GM12891 (cell line): ENCODE results near the gene UIMC1.

ENCODE experiments used
- DNase-seq: peaks from one replicate; pipeline ENCODE4 v3.0.0; 2011; ENCODE audit warnings: low spot score; ENCODE audit not compliant: insufficient read length
- FAIRE-seq: peaks from 2 replicates; lab custom pipeline; 2011; peaks lifted over from hg19 to GRCh38; lab: Jason Lieb, UNC
- PAX5 ChIP-seq: IDR thresholded peaks from 2 replicates; pipeline ENCODE4 v1.6.1; 2011; ENCODE audit warnings: low read length, moderate library complexity, mild to moderate bottlenecking; ENCODE audit not compliant: insufficient read depth, severe bottlenecking
- POLR2A ChIP-seq: IDR thresholded peaks from 2 replicates; pipeline ENCODE4 v1.6.1; 2011; ENCODE audit warnings: low read depth, low read length, control low read depth
- POLR2AphosphoS5 ChIP-seq: IDR thresholded peaks from 2 replicates; pipeline ENCODE4 v1.6.1; 2011; ENCODE audit warnings: low read depth, low read length, control low read depth
- POU2F2 ChIP-seq: IDR thresholded peaks from 2 replicates; pipeline ENCODE4 v1.6.1; 2011; ENCODE audit warnings: low read depth, mild to moderate bottlenecking, control low read depth, low read length, moderate library complexity
- SPI1 ChIP-seq: IDR thresholded peaks from 2 replicates; pipeline ENCODE4 v1.6.1; 2011; ENCODE audit warnings: low read depth, low read length, control low read depth
- TAF1 ChIP-seq: IDR thresholded peaks from 2 replicates; pipeline ENCODE4 v1.6.1; 2011; ENCODE audit warnings: low read depth, low read length, control low read depth

The UIMC1 gene

DNA sequence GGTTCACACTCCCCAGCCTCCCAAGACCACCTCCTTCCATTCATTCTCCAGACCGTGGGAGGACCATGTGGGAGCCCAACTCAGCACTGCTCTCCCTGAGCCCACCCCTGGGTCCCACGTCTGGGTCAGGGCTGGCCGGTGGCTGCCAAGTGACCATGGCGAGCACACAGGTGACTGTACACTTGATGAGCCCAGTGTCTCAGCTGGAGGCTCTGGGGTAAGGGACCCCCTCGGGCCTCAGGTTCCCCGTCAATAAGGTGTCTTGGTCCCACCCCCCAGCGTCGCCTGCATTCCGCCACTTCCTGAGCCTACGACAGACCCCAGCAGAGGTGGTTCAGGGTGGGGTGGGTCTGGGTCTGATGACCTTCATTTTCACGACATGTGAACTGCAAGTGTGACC, 146.2 kb downstream of the UIMC1 start:
- TF ChIP-seq PAX5 = no peak
- TF ChIP-seq POLR2AphosphoS5 = no peak
- no peak for TF ChIP-seq SPI1
- no peak for TF ChIP-seq TAF1
- TF ChIP-seq POU2F2 = no peak
- TF ChIP-seq POLR2A = no peak
- FAIRE-seq (no peak), DNase-seq (no peak)

DNA sequence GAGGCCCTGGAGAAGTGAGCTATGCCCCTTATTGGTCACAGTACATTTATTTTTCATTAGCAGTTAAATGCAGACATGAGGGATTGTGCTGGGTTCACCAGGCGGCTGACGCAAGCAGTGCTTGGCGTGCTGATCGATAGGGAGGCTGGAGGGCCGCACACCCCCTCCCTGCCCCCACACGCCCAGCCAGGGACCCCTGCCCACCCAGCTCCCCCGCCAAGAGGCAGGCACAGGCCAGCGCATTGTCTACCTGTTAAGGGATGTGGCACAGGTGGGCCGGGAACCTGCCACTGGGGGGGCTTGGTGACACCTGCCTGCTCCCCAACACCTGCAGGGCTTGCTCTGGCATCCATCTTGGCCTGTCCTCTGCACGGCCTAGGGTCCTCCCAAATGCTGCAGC, 146.7 kb downstream of the UIMC1 start:
- TF ChIP-seq POLR2A (no peak), TAF1 (no peak), POLR2AphosphoS5 (no peak), POU2F2 (no peak), PAX5 (no peak), SPI1 (no peak)
- FAIRE-seq = no peak
- DNase-seq = no peak

DNA sequence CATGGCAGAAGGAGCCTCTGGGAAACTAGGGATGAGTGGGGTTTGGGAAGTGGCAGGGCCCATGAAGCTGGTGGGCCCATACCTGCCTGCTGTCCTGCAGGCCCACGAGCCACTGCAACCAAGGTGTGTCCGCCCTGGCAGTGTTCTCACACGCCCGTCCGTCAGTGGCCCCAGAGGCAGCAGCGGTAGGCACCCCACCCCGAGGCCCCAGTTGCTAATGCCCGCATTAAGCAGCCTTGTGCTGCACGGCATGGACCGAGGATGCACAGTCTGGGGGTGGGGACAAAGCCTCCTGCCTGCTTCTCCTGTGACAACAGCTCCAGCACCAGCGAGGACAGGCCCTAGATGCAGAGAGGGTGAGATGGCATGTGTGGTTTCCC, 148.7 kb downstream of the UIMC1 start:
- FAIRE-seq = no peak
- DNase-seq = no peak
- TF ChIP-seq POLR2A (no peak), TAF1 (no peak), POU2F2 (no peak), SPI1 (no peak), PAX5 (no peak), POLR2AphosphoS5 (no peak)

DNA sequence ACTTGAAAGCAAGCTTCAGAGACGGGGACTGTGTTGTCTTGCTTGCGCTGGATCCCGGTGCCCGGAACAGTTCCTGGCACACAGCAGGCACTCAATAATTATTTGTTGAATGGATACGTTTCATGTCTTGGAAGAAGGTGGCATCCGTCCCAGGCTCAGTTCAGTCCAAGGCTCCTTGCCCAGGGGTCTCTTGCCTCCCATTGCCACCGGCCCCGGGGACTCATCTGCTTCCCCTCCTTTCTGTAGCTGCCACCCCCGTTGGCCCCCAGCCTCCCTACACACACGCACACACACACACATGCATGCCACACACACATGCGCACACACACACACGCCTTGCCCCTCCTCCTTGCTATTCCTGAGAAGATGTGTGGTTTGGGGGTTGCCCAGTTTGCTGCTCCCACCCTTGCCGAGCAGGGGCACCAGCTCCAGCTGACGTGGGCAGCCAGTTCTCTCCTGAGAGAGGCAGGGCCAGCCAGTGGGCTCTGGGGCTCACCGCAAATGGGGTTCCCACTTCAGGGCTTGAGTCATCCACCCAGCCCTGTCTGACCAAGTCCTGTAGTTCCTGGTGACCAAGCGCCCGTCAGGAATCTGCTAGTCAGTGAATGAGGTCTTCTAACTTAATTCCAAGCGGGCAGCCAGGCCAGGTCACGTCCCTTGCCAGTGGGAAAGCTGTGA, 149.2 kb downstream of the UIMC1 start:
- FAIRE-seq (no peak), DNase-seq (no peak)
- TF ChIP-seq POLR2A = no peak
- no peak for TF ChIP-seq POU2F2
- TF ChIP-seq PAX5 = no peak
- no peak for TF ChIP-seq TAF1
- TF ChIP-seq SPI1 = no peak
- TF ChIP-seq POLR2AphosphoS5 = no peak

DNA sequence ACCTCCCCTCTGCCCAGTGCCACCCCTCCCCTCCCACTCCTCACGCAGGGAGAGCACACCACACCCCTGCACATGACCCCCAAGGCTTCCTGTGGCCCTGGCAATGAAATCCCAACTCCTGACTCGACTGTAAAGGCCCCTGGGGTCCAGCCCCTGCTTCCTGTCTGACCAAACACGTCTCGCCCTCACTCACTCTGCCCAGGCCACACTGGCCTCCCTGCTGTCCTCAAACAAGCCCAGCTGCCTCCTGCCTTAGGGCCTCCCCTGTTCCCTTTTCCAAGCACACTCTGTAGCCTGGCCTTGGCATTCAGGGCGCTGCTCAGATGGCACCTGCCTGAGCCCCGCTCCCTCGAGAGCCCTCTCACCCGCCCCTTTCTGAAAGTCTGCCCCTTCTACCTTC, 149.8 kb downstream of the UIMC1 start:
- no peak for TF ChIP-seq POU2F2
- no peak for TF ChIP-seq TAF1
- TF ChIP-seq POLR2A = no peak
- no peak for TF ChIP-seq POLR2AphosphoS5
- no peak for TF ChIP-seq PAX5
- no peak for TF ChIP-seq SPI1
- DNase-seq (no peak), FAIRE-seq (no peak)

DNA sequence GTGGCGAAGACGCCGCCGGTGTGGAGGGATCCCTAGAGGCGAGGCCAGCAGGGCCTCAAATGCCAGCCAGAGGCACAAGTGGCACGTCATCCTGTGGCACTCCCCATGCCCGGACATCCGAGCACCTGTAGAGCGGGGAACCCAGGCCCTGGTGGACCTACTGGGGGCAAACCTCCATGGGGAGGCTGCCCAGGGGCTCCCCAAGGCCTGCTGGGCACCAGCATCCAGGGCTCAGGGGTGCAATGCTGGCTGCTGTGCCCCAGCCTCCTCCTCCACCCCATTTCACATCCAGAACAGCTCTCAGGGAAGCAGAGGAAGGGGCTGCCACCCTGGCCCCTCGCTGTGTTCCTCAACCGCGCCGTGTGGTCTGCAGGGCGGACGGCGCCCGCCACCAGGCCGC, 151.0 kb downstream of the UIMC1 start:
- TF ChIP-seq POLR2A = no peak
- no peak for TF ChIP-seq POLR2AphosphoS5
- no peak for TF ChIP-seq PAX5
- no peak for TF ChIP-seq SPI1
- no peak for TF ChIP-seq POU2F2
- TF ChIP-seq TAF1 = no peak
- no peak for FAIRE-seq
- DNase-seq = no peak
